ENCODE data around the gene MAST4. TPM values are rescaled to one million over a fixed set of nuclear protein-coding genes. Genes with fewer than 3 reads are reported as not detected.

Gene MAST4
- polyA plus RNA-seq, 1 donor (not counting 4 experiments of a cell fraction or from before 2014, with no cell fraction given): 19.8 TPM

GRCh38 chr5:67197536-67197935, 601.3 kb downstream of the MAST4 start:
- no peaks in the 10 kb centered on the region for H4K20me1 ChIP-seq (ENCODE audit: control insufficient read depth, extremely low read depth, insufficient read depth, low read length)
- FAIRE-seq (no peak), DNase-seq (ENCODE audit: low read depth, low spot score) (no peak)
- no peaks in the 10 kb centered on the region for H3K9me3 ChIP-seq (ENCODE audit: control insufficient read depth, low read depth, low read length)
- no peaks in the 10 kb centered on the region for H3K9me1 ChIP-seq (ENCODE audit: control insufficient read depth, extremely low read depth, insufficient read depth, low read length)
- H3K36me3 ChIP-seq (ENCODE audit: control insufficient read depth in 2 of 2, extremely low read depth in 1 of 2, insufficient read depth in 2 of 2, low read length in 2 of 2): no peaks in the 10 kb centered on the region
- H3K79me2 ChIP-seq (ENCODE audit: control insufficient read depth, insufficient read depth, low read length): no peaks in the 10 kb centered on the region
- H3K9ac ChIP-seq (ENCODE audit: control insufficient read depth, extremely low read depth, insufficient read depth, low read length): no peak overlapping the region
- no peak overlapping the region for H2AFZ ChIP-seq (ENCODE audit: control insufficient read depth, low read length)
- no peaks in the 10 kb centered on the region for H3K27me3 ChIP-seq (ENCODE audit: control insufficient read depth, extremely low read depth, insufficient read depth, low read length)
- no peak overlapping the region for H3K4me2 ChIP-seq (ENCODE audit: control insufficient read depth, extremely low read depth, insufficient read depth, low read depth, low read length)
- H3K4me1 ChIP-seq (ENCODE audit: control insufficient read depth, extremely low read depth, insufficient read depth, low read length): no peaks in the 10 kb centered on the region
- dilution Hi-C loops (cut with MboI; ENCODE audit: extremely low pct_ligation_motif_present, low sequenced_read_pairs): no loop called here
- no peak overlapping the region for H3K27ac ChIP-seq (ENCODE audit: control insufficient read depth, insufficient read depth, low read length)
- H3K4me3 ChIP-seq (ENCODE audit: control insufficient read depth in 2 of 3, extremely low read depth in 1 of 3, insufficient read depth in 2 of 3, low read depth in 1 of 3, low read length in 3 of 3): no peak overlapping the region
- TF ChIP-seq, protein P1, sequence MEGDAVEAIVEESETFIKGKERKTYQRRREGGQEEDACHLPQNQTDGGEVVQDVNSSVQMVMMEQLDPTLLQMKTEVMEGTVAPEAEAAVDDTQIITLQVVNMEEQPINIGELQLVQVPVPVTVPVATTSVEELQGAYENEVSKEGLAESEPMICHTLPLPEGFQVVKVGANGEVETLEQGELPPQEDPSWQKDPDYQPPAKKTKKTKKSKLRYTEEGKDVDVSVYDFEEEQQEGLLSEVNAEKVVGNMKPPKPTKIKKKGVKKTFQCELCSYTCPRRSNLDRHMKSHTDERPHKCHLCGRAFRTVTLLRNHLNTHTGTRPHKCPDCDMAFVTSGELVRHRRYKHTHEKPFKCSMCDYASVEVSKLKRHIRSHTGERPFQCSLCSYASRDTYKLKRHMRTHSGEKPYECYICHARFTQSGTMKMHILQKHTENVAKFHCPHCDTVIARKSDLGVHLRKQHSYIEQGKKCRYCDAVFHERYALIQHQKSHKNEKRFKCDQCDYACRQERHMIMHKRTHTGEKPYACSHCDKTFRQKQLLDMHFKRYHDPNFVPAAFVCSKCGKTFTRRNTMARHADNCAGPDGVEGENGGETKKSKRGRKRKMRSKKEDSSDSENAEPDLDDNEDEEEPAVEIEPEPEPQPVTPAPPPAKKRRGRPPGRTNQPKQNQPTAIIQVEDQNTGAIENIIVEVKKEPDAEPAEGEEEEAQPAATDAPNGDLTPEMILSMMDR (optimal IDR thresholded peaks at IDR 0.05 in 1 of 3, IDR thresholded peaks at IDR 0.05 in 1 of 3, conservative IDR thresholded peaks at IDR 0.05 in 1 of 3; ENCODE audit: extremely low read depth in 1 of 3, insufficient read depth in 2 of 3, low read length in 3 of 3): no peak
- no peak for TF ChIP-seq EZH2 (IDR thresholded peaks at IDR 0.05; ENCODE audit: low read length)

DNA sequence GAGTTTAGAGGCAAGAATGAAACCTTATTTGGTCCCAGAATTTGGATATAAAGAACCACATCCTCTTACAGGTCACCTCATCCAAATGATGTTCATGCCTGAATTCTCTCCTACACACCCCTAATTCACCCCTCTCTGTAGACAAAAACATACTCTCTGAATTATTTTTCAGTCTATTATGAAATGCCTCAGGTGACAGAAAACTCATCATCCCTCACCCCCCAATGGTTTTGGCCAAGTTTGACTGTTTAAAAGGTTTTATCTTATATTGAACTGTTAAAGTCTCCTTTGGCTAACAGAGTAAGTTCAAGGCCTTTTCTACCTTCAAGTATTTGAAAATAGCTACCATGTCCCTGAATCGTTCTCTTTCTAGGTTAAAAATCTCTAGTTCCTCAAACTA, 602.7 kb downstream of the MAST4 start:
- Histone ChIP-seq H3K27me3 (ENCODE audit: control insufficient read depth, extremely low read depth, insufficient read depth, low read length) (no peaks in the 10 kb centered on the region), H2AFZ (ENCODE audit: control insufficient read depth, low read length) (no peak overlapping the region), H3K9ac (ENCODE audit: control insufficient read depth, extremely low read depth, insufficient read depth, low read length) (no peak overlapping the region), H3K9me1 (ENCODE audit: control insufficient read depth, extremely low read depth, insufficient read depth, low read length) (no peaks in the 10 kb centered on the region), H3K9me3 (ENCODE audit: control insufficient read depth, low read depth, low read length) (no peaks in the 10 kb centered on the region), H3K79me2 (ENCODE audit: control insufficient read depth, insufficient read depth, low read length) (no peaks in the 10 kb centered on the region), H3K4me2 (ENCODE audit: control insufficient read depth, extremely low read depth, insufficient read depth, low read depth, low read length) (no peak overlapping the region), H3K27ac (ENCODE audit: control insufficient read depth, insufficient read depth, low read length) (no peak overlapping the region), H3K4me3 (ENCODE audit: control insufficient read depth in 2 of 3, extremely low read depth in 1 of 3, insufficient read depth in 2 of 3, low read depth in 1 of 3, low read length in 3 of 3) (no peak overlapping the region), H3K36me3 (ENCODE audit: control insufficient read depth in 2 of 2, extremely low read depth in 1 of 2, insufficient read depth in 2 of 2, low read length in 2 of 2) (no peaks in the 10 kb centered on the region), H4K20me1 (ENCODE audit: control insufficient read depth, extremely low read depth, insufficient read depth, low read length) (no peaks in the 10 kb centered on the region), H3K4me1 (ENCODE audit: control insufficient read depth, extremely low read depth, insufficient read depth, low read length) (no peaks in the 10 kb centered on the region)
- TF ChIP-seq EZH2 (IDR thresholded peaks at IDR 0.05; ENCODE audit: low read length): no peak
- TF ChIP-seq, protein P1 (optimal IDR thresholded peaks at IDR 0.05 in 1 of 3, IDR thresholded peaks at IDR 0.05 in 1 of 3, conservative IDR thresholded peaks at IDR 0.05 in 1 of 3; ENCODE audit: extremely low read depth in 1 of 3, insufficient read depth in 2 of 3, low read length in 3 of 3): no peak
- dilution Hi-C loops (cut with MboI; ENCODE audit: extremely low pct_ligation_motif_present, low sequenced_read_pairs): no loop called here
- no peak for FAIRE-seq
- DNase-seq (ENCODE audit: low read depth, low spot score): no peak

Data from keratinocyte (primary cell).